ENCODE results near the gene EXOSC5. TPM values are rescaled to one million over a fixed set of nuclear protein-coding genes. Genes with fewer than 3 reads are reported as not detected.

Gene EXOSC5
- polyA plus RNA-seq, 1 of the 3 experiments (the other 2 are of a cell fraction) = 74.1 TPM

- Histone ChIP-seq H3K36me3 (replicated peaks in 1 of 2; ENCODE audit: control insufficient read depth in 1 of 2, insufficient read depth in 2 of 2, low read length in 1 of 2) (peaks cover 0 to 21% of the 10 kb centered on the region in 2 experiments), H3K9ac (no peak overlapping the region), H3K4me2 (no peak overlapping the region), H3K9me3 (no peaks in the 10 kb centered on the region), H3K27ac (ENCODE audit: low read depth in 2 of 2, low read length in 1 of 2) (no peak overlapping the region), H3K79me2 (ENCODE audit: insufficient read depth) (no peaks in the 10 kb centered on the region), H3F3A (replicated peaks; ENCODE audit: insufficient read depth) (peaks cover 3% of the 10 kb centered on the region), H2AFZ (ENCODE audit: low read depth) (no peak overlapping the region), H3K4me3 (ENCODE audit: low read depth in 2 of 2, low read length in 1 of 2) (no peak overlapping the region), H3K4me1 (ENCODE audit: control insufficient read depth in 1 of 2, insufficient read depth in 2 of 2, low read depth in 1 of 2, low read length in 1 of 2) (peaks cover 0 to 7% of the 10 kb centered on the region in 2 experiments; a peak in 1 of 4 replicates), H3K27me3 (ENCODE audit: insufficient read depth) (no peaks in the 10 kb centered on the region), H4K20me1 (ENCODE audit: insufficient read depth) (no peaks in the 10 kb centered on the region), H3K9me2 (no peaks in the 10 kb centered on the region)
- TF ChIP-seq CHD2 (IDR thresholded peaks at IDR 0.05; ENCODE audit: low read length, partially characterized antibody) = no peak
- TF ChIP-seq MXI1 (IDR thresholded peaks at IDR 0.05; ENCODE audit: low read depth, low read length) = no peak
- TF ChIP-seq TCF12 (IDR thresholded peaks at IDR 0.05) = no peak
- no peak for TF ChIP-seq GATA2 (CRISPR knock-in tag; IDR thresholded peaks at IDR 0.05)
- no peak for TF ChIP-seq SIN3A (IDR thresholded peaks at IDR 0.05; ENCODE audit: borderline replicate concordance, low read depth, low read length)
- 92% methylated on average over 24 of the region's 36 CpGs for WGBS (ENCODE audit: low lambda C conversion rate)
- POLR2A ChIA-PET = interaction anchor here (1.0 kb wide), 1 partner anchor 13 kb away, joined by 6 read pairs; the partner anchor contains the start of gene DMAC2
- CTCF ChIA-PET = interaction anchor here (1.3 kb wide), 2 partner anchors 13 to 23 kb away, joined by 3 to 4 read pairs; partner anchors contain the start of gene DMAC2
- no peak for DNase-seq
Measured at GRCh38 chr19:41426116-41426841, 29.1 kb upstream of the EXOSC5 start.

- DNase-seq = no peak
- no peaks in the 10 kb centered on the region for H4K20me1 ChIP-seq (ENCODE audit: insufficient read depth)
- H3K27me3 ChIP-seq (ENCODE audit: insufficient read depth) = no peaks in the 10 kb centered on the region
- H3K9me3 ChIP-seq = no peaks in the 10 kb centered on the region
- ChIA-PET POLR2A (no interaction called here), CTCF (interaction anchor here (1.4 kb wide), 1 partner anchor 11 kb away, joined by 4 read pairs; no protein-coding TSS in a partner anchor)
- H3K4me3 ChIP-seq (ENCODE audit: low read depth in 2 of 2, low read length in 1 of 2) = no peak overlapping the region
- 95% methylated on average over 12 of the region's 28 CpGs for WGBS (ENCODE audit: low lambda C conversion rate)
- peaks cover 0 to 7% of the 10 kb centered on the region in 2 experiments; a peak in 1 of 4 replicates for H3K4me1 ChIP-seq (ENCODE audit: control insufficient read depth in 1 of 2, insufficient read depth in 2 of 2, low read depth in 1 of 2, low read length in 1 of 2)
- no peaks in the 10 kb centered on the region for H3K79me2 ChIP-seq (ENCODE audit: insufficient read depth)
- H3K36me3 ChIP-seq (replicated peaks in 1 of 2; ENCODE audit: control insufficient read depth in 1 of 2, insufficient read depth in 2 of 2, low read length in 1 of 2) = peaks cover 0 to 21% of the 10 kb centered on the region in 2 experiments
- H3K27ac ChIP-seq (ENCODE audit: low read depth in 2 of 2, low read length in 1 of 2) = no peak overlapping the region
- TF ChIP-seq SMC3 (IDR thresholded peaks at IDR 0.05; ENCODE audit: low read depth, low read length) = no peak
- no peak for TF ChIP-seq EZH2phosphoT487 (IDR thresholded peaks at IDR 0.05; ENCODE audit: borderline replicate concordance, low read depth)
- no peak for TF ChIP-seq POLR2AphosphoS5 (IDR thresholded peaks at IDR 0.05; ENCODE audit: low read depth, low read length)
- TF ChIP-seq RAD21 (IDR thresholded peaks at IDR 0.05; ENCODE audit: low read length) = no peak
- no peak for TF ChIP-seq REST (IDR thresholded peaks at IDR 0.05; ENCODE audit: low read depth, low read length)
- TF ChIP-seq FOXJ3 (CRISPR knock-in tag; IDR thresholded peaks at IDR 0.05) = no peak
- no peak for TF ChIP-seq RFX5 (IDR thresholded peaks at IDR 0.05; ENCODE audit: low read length)
- TF ChIP-seq TEAD4 (IDR thresholded peaks at IDR 0.05; ENCODE audit: borderline replicate concordance, insufficient read depth) = no peak
- no peak for TF ChIP-seq ELF1 (IDR thresholded peaks at IDR 0.05)
- TF ChIP-seq RXRA (IDR thresholded peaks at IDR 0.05; ENCODE audit: borderline replicate concordance, low read depth) = no peak
- TF ChIP-seq CTCF (IDR thresholded peaks at IDR 0.05) = no peak
- no peak for TF ChIP-seq MEF2A (IDR thresholded peaks at IDR 0.05; ENCODE audit: borderline replicate concordance, low read depth)
- no peak for TF ChIP-seq TCF12 (IDR thresholded peaks at IDR 0.05)
- no peak for TF ChIP-seq JUND (IDR thresholded peaks at IDR 0.05)
- no peaks in the 10 kb centered on the region for H3F3A ChIP-seq (replicated peaks; ENCODE audit: insufficient read depth)
- H3K9me2 ChIP-seq = no peaks in the 10 kb centered on the region
- no peak overlapping the region for H3K9ac ChIP-seq
- no peak overlapping the region for H3K4me2 ChIP-seq
- no peak overlapping the region for H2AFZ ChIP-seq (ENCODE audit: low read depth)
Measured at GRCh38 chr19:41425174-41426115, 28.3 kb upstream of the EXOSC5 start.

Measured in SK-N-SH (cell line).